IMR-90 (cell line): ENCODE measurements around the gene CDC40. TPM values are rescaled to one million over a fixed set of nuclear protein-coding genes. Genes with fewer than 3 reads are reported as not detected.

Experiments used
- ATAC-seq: fragments of 200-7000 bp; cut with Tn5 transposase; 2 replicates; pipeline ENCODE4 v1.9.1; 2020; ENCODE audit warnings: low read depth, mild to moderate bottlenecking, moderate library complexity
- BruUV-seq: library from RNA; stranded (reverse); fragments of 400-500 nt; replicated peaks from 2 replicates; lab custom pipeline; 2021; lab: Mats Ljungman, UMichigan
- CTCF ChIA-PET: fragments of 300-600 bp; formaldehyde crosslinking; extraction: SDS; loops from one replicate; lab custom pipeline; 2021; ENCODE audit warnings: antibody characterized with exemption; lab: Yijun Ruan, JAX
- POLR2A ChIA-PET: fragments of 300-600 bp; sonication (Branson Sonifier 250); formaldehyde crosslinking; loops from one replicate; lab custom pipeline; 2022; ENCODE audit warnings: antibody characterized with exemption; ENCODE audit not compliant: unreplicated experiment; lab: Charles Lee
- DNase-seq: peaks from one replicate; pipeline ENCODE4 v3.0.0; 2013
- H2AFZ ChIP-seq: replicated peaks from 2 replicates; pipeline ENCODE3; 2013; ENCODE audit warnings: low read length, mild to moderate bottlenecking; ENCODE audit not compliant: poor library complexity
- H2AK5ac ChIP-seq: 2 replicates; pipeline ENCODE4 v1.6.1; 2013; ENCODE audit warnings: low read depth, low read length, inconsistent platforms
- H2AK9ac ChIP-seq: replicated peaks from 2 replicates; pipeline ENCODE3; 2013; ENCODE audit warnings: mild to moderate bottlenecking, low read depth, low read length, moderate library complexity; ENCODE audit not compliant: poor library complexity
- H2BK120ac ChIP-seq: 2 replicates; pipeline ENCODE4 v1.6.1; 2013; ENCODE audit warnings: low read depth, low read length, inconsistent platforms
- H2BK15ac ChIP-seq: 3 replicates; pipeline ENCODE4 v1.6.1; 2013; ENCODE audit warnings: low read depth, low read length, inconsistent platforms
- H2BK20ac ChIP-seq: 2 replicates; pipeline ENCODE4 v1.6.1; 2013; ENCODE audit warnings: low read depth, mild to moderate bottlenecking, inconsistent platforms, low read length, moderate library complexity
- H2BK5ac ChIP-seq: 2 replicates; pipeline ENCODE4 v1.6.1; 2013; ENCODE audit warnings: mild to moderate bottlenecking, low read depth, low read length, inconsistent platforms; ENCODE audit not compliant: poor library complexity, severe bottlenecking
- H3K14ac ChIP-seq: replicated peaks from 2 replicates; pipeline ENCODE4 v1.6.1; 2013; ENCODE audit warnings: low read depth, low read length, inconsistent platforms
- H3K18ac ChIP-seq: 2 replicates; pipeline ENCODE4 v1.6.1; 2013; ENCODE audit warnings: low read depth, low read length, control low read depth
- H3K23ac ChIP-seq: 2 replicates; pipeline ENCODE4 v1.6.1; 2013; ENCODE audit warnings: low read depth, low read length, inconsistent platforms
- H3K27ac ChIP-seq: 2 replicates; pipeline ENCODE4 v1.5.1; 2013; ENCODE audit warnings: mild to moderate bottlenecking, control low read depth, low read length; ENCODE audit not compliant: insufficient read depth
- H3K27me3 ChIP-seq: 2 replicates; pipeline ENCODE4 v1.6.1; 2013; ENCODE audit warnings: low read length; ENCODE audit not compliant: control insufficient read depth, insufficient read depth
- H3K36me3 ChIP-seq: 2 replicates; pipeline ENCODE4 v1.6.1; 2013; ENCODE audit warnings: low read length, mixed read lengths; ENCODE audit not compliant: control insufficient read depth, insufficient read depth
- H3K4ac ChIP-seq: 2 replicates; pipeline ENCODE4 v1.6.1; 2013; ENCODE audit warnings: low read depth, low read length, inconsistent platforms
- H3K4me1 ChIP-seq: 2 replicates; pipeline ENCODE4 v1.6.1; 2013; ENCODE audit warnings: low read length, mixed read lengths; ENCODE audit not compliant: control insufficient read depth, insufficient read depth
- H3K4me2 ChIP-seq: 2 replicates; pipeline ENCODE4 v1.6.1; 2013; ENCODE audit warnings: low read depth, mild to moderate bottlenecking, control low read depth, low read length, moderate library complexity
- H3K4me3 ChIP-seq: 2 replicates; pipeline ENCODE4 v1.5.1; 2013; ENCODE audit warnings: low read depth, mild to moderate bottlenecking, control low read depth, low read length, moderate library complexity; ENCODE audit not compliant: insufficient read depth
- H3K56ac ChIP-seq: 2 replicates; pipeline ENCODE4 v1.6.1; 2013; ENCODE audit warnings: low read length, inconsistent platforms; ENCODE audit not compliant: insufficient read depth; ENCODE audit errors: extremely low read depth
- H3K79me1 ChIP-seq, 2 experiments: 2 replicates each; pipeline ENCODE4 v1.6.1; 2013; ENCODE audit warnings: low read length in 2 of 2, inconsistent platforms in 1 of 2, low read depth in 1 of 2
- H3K9ac ChIP-seq: 2 replicates; pipeline ENCODE4 v1.6.1; 2013; ENCODE audit warnings: low read depth, low read length, control low read depth
- H3K9me1 ChIP-seq: 2 replicates; pipeline ENCODE4 v1.6.1; 2013; ENCODE audit warnings: low read length, inconsistent platforms; ENCODE audit not compliant: insufficient read depth
- H3K9me3 ChIP-seq: 2 replicates; pipeline ENCODE4 v1.6.1; 2013; ENCODE audit warnings: low read length; ENCODE audit not compliant: control insufficient read depth, insufficient read depth
- H4K20me1 ChIP-seq: 2 replicates; pipeline ENCODE4 v1.6.1; 2013; ENCODE audit warnings: low read length, inconsistent platforms; ENCODE audit not compliant: insufficient read depth
- H4K5ac ChIP-seq: 2 replicates; pipeline ENCODE4 v1.6.1; 2013; ENCODE audit warnings: mild to moderate bottlenecking, low read depth, low read length, control low read depth
- H4K8ac ChIP-seq, 2 experiments: 2 replicates each; pipeline ENCODE4 v1.6.1; 2013; ENCODE audit warnings: low read depth in 2 of 2, low read length in 2 of 2, control low read depth in 1 of 2, inconsistent platforms in 1 of 2
- H4K91ac ChIP-seq: 2 replicates; pipeline ENCODE4 v1.6.1; 2013; ENCODE audit warnings: low read depth, low read length, inconsistent platforms; ENCODE audit not compliant: insufficient read depth
- MAFK ChIP-seq: IDR thresholded peaks from 2 replicates; pipeline ENCODE4 v1.6.1; 2012; ENCODE audit warnings: low read depth, low read length, improper control_type of control experiment
- NFE2L2 ChIP-seq: fragments of 150-350 bp; IDR thresholded peaks from 2 replicates; pipeline ENCODE4 v1.6.1; 2016; ENCODE audit warnings: low read depth, mild to moderate bottlenecking, low read length
- RCOR1 ChIP-seq: IDR thresholded peaks from 2 replicates; pipeline ENCODE4 v1.6.1; 2012; ENCODE audit warnings: mild to moderate bottlenecking, low read length, improper control_type of control experiment; ENCODE audit not compliant: insufficient replicate concordance
- WGBS, 2 experiments: methylation state at CpG; one replicate each; pipeline versions ENCODE4 v1.1.5 to v1.1.7; 2013; ENCODE audit warnings: missing lambda C conversion rate in 2 of 2; ENCODE audit not compliant: insufficient read length in 1 of 2; ENCODE audit errors: extremely low coverage in 2 of 2; 5-methylcytosine and 5-hydroxymethylcytosine counted together
- dilution Hi-C: fragments of 300-500 bp; cut with HindIII; formaldehyde crosslinking; loops from one replicate; pipeline ENCODE4 v1.14.3; 2018; ENCODE audit warnings: low sequenced_read_pairs; ENCODE audit not compliant: unreplicated experiment
- in situ Hi-C: fragments of 300-500 bp; cut with MboI; formaldehyde crosslinking; loops from 3 replicates; pipeline ENCODE4 v1.14.3; 2019; ENCODE audit warnings: low sequenced_read_pairs, inconsistent platforms, mixed read lengths
- intact Hi-C: fragments of 100-400 bp; cut with micrococcal nuclease; formaldehyde crosslinking; loops from 2 replicates; pipeline ENCODE4 v1.10.0; 2022
- polyA plus RNA-seq, 3 experiments: library from polyadenylated mRNA; depleted of rRNA; stranded (reverse); fragments of >200 nt; gene quantifications; 2 replicates each; pipeline ENCODE4 v1.2.3, GENCODE V29; 2012; ENCODE audit warnings: low replicate concordance in 1 of 3
- total RNA-seq: library from RNA; depleted of rRNA; stranded (reverse); fragments of >200 nt; gene quantifications from 2 replicates; pipeline ENCODE4 v1.2.3, GENCODE V29; 2012

Gene CDC40
- total and polyA plus RNA-seq, 2 of the 4 experiments (the other 2 are of a cell fraction), result 7.0 to 16.8 TPM

DNA sequence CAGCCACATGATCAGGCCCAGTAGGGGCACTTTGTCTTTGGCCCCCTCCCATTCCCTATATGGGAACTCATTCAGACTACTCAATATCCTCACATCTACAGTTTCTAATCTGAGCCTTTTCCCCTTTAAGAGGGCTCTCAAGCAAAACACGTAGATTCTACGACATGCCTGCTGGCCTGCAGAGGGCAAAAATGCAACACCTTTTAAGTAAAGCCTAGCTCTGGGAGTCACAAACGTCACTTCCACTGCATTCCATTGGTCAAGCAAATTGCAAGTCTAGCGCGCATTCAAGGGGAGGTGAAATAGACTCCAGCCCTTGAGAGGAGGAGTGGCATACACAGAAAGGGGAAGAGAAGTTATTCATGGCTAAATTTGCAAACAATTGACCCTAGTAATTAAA is 70.6 kb downstream of the CDC40 start:
- 50% methylated on average over 2 of the region's 5 CpGs; no CpG with 5 or more reads in 1 of the 2 experiments for WGBS, 2 experiments
- dilution Hi-C loops, result no loop called here
- Histone ChIP-seq H3K4me1 (no peaks in the 10 kb centered on the region), H3K4me3 (no peak overlapping the region), H3K9ac (no peak overlapping the region), H3K4me2 (no peak overlapping the region), H3K27me3 (no peaks in the 10 kb centered on the region), H2BK20ac (no peak overlapping the region), H3K14ac (no peak overlapping the region), H3K9me1 (no peaks in the 10 kb centered on the region), H3K4ac (no peak overlapping the region), H3K36me3 (no peaks in the 10 kb centered on the region), H3K9me3 (no peaks in the 10 kb centered on the region), H2AFZ (peak overlapping the region; percentile 37), H3K18ac (no peak overlapping the region), H3K23ac (no peak overlapping the region), H3K27ac (no peak overlapping the region), H4K91ac (no peak overlapping the region), H3K56ac (no peak overlapping the region), H4K20me1 (no peaks in the 10 kb centered on the region), H2BK15ac (no peak overlapping the region), H4K8ac (no peak overlapping the region), H2BK5ac (no peak overlapping the region), H3K79me1 (no peaks in the 10 kb centered on the region), H2AK9ac (no peak overlapping the region), H2AK5ac (no peak overlapping the region), H4K5ac (no peak overlapping the region), H2BK120ac (no peak overlapping the region)
- POLR2A ChIA-PET, result no interaction called here
- no peak for DNase-seq
- no peak for ATAC-seq
- CTCF ChIA-PET, result no interaction called here
- TF ChIP-seq MAFK (no peak), RCOR1 (no peak), NFE2L2 (no peak)
- intact Hi-C loops, result no loop called here
- no TSS peak for BruUV-seq
- in situ Hi-C loops, result no loop called here
